Activated CD4-positive, alpha-beta T cell treated with anti-CD3 and anti-CD28 coated beads for 4 hours (primary cell): ENCODE data around the gene HOMER2.
"Not testable (repeated sequence)": the region's sequence is repeated elsewhere in the genome, so short reads cannot be mapped to it uniquely, and the experiment has no call there.

Experiments
- DNase-seq, 2 donors: peaks; one replicate each; pipeline ENCODE4 v3.0.0-alpha.2; 2020

HOMER2 gene

GRCh38 chr15:82892573-82892972, 59.9 kb downstream of the HOMER2 start:
- no peak for DNase-seq

GRCh38 chr15:82890995-82891390, 61.5 kb downstream of the HOMER2 start:
- no peak for DNase-seq

- no peak for DNase-seq
Measured at GRCh38 chr15:82890338-82890994, 62.1 kb downstream of the HOMER2 start.

- no peak for DNase-seq
Measured at GRCh38 chr15:82882273-82882928, 70.1 kb downstream of the HOMER2 start.

DNA sequence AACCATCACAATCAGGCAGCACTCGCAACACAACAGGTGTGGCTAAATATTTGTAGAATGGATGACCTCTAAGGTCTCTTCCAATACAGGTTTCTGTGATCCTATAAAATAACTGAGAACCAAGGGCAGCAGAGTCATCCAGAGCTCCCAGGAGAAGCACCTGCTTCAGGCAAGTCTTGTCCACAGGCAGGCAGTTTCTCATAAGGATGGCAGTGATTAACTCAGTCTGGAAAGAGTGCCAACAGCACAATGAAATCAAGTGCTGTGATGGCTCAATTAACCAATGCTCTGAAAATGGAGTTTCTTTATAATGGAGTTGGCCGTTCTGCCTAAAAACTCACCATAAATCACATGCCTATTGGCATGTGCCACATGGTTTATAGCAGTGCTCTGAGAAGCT, 70.8 kb downstream of the HOMER2 start:
- DNase-seq: no peak

- DNase-seq: no peak
Measured at GRCh38 chr15:82880704-82881103, 71.8 kb downstream of the HOMER2 start.

GRCh38 chr15:82878325-82878724, 74.2 kb downstream of the HOMER2 start:
- no peak for DNase-seq

- no peak for DNase-seq
Measured at GRCh38 chr15:82877825-82878224, 74.7 kb downstream of the HOMER2 start.

- DNase-seq: no peak
Measured at GRCh38 chr15:82875411-82876003, 77.0 kb downstream of the HOMER2 start.

GRCh38 chr15:82874961-82875360, 77.6 kb downstream of the HOMER2 start:
- no peak for DNase-seq

- no peak for DNase-seq
Measured at GRCh38 chr15:82874267-82874666, 78.3 kb downstream of the HOMER2 start.

- DNase-seq: no peak
Measured at GRCh38 chr15:82873000-82873680, 79.4 kb downstream of the HOMER2 start.

DNA sequence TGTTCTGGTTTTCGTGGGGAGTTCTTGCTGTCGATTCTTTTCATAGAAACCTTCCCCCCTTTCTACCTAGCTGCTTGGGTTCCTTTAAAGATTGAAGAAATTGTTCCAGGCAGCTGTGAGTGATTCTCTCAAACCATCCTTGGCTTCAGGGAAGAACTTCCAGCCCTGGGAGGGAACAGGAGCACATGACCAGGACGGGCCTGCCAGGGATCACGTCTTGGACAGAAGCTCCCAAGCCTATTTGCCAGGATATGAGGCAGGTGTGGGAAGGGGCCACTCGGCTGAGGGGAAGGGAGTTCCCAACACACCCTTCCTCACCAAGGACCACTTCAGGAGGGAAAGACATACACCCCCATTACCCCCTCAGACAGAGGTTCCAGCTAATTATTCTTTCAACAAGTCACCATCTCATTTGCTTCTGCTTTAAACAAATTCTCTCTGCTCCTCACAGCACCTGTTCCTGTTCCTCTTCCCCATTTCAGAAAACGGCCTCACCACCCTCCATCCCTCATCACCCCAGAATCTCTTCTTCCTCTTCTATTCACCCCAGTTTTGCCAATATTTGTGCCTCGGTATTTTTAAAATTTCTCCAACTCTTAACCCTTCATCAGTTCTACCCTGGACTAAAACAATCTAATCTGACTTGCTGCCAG, 80.6 kb downstream of the HOMER2 start:
- DNase-seq: no peak

DNA sequence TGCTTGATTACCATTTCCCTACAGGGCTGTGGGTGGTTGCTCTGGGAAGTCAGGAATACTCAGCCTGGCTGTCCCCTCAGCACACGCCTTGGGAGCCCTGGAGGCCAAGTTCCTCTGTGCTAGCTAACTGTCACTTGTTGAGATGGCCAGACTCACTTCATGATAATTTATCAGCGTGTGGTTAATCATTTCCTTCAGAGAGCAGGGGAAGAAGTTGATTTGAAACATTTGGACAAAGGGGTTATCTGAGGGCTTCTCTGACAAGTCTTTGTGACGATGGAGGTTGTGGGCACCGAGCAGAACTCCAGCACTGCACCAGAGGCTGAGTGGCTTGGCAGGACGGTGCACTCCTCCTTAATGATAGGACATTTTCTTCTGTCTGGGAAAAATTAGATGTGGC, 81.2 kb downstream of the HOMER2 start:
- no peak for DNase-seq

GRCh38 chr15:82870727-82871320, 81.7 kb downstream of the HOMER2 start:
- no peak for DNase-seq

- not testable (repeated sequence) for DNase-seq
Measured at GRCh38 chr15:82865981-82866380, 86.5 kb downstream of the HOMER2 start.

DNA sequence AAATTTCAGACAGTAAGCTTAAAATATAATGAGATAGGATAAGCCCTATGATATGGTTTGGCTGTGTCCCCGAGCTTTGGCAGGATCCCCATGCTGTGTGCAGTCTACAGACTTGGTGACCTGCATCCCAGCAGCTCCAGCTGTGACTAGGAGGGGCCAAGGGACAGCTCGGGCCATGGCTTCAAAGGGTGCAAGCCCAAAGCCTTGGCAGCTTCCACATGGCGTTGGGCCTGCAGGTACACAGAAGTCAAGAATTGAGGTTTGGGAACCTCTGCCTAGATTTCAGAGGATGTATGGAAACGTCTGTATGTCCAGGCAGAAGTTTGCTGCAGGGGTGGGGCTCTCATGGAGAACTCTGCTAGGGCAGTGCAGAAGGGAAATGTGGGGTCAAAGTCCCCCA, 86.9 kb downstream of the HOMER2 start:
- DNase-seq: not testable (repeated sequence)

- DNase-seq: no peak
Measured at GRCh38 chr15:82864967-82865366, 87.6 kb downstream of the HOMER2 start.

DNA sequence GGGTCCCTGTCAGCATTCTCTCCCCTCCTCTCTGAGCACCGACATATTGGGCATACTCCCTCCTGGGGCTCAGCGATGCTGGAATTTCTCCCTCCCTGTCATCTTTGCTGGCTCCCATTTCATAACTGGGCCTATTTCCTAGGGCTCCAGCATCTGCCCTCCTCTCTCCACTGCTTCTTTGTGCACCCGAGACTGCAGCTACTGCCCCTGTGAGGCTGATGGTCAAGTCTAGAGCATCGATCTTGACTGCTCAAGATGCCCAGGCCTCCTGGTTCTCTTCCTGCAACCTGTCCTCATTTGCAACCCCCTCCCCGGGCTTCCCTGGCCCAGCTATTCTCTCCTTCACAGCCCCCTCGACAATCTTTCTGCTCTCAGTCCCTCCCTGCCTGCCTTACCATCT, 89.6 kb downstream of the HOMER2 start:
- no peak for DNase-seq

- DNase-seq: no peak
Measured at GRCh38 chr15:82858932-82859331, 93.6 kb downstream of the HOMER2 start.

DNA sequence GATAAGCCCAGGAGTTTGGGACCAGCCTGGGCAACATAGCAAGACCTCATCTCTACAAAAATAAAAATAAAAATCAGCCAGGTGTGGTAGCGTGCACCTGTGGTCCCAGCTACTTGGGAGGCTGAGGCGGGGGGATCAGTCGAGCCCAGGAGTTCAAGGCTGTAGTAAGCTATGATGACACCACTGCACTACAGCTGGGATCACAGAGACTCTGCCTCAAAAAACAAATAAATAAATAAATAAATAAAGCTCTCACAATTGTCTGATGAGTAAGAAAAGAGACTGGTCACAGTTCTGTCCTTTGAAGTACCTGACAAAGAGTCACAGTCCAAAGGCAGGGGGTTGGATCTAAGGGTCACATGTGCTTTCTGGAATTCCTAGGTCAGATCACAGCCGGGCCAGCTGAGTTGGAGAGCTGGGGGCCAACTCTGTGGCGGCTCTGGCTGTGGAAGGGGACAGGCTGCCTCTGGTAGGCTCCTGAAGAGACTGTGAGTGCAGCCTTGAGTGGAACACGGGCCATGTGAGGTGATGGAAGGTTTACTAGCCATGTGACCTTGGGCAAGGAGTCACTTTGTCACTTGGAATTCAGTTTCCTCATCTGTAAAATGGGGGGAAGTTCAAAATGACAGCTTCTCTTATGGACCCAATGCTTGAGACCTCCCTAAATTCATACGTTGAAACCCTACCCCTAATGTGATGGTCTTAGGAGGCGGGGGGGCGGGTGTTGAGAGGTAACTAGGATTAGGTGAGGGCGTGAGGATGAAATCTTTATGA, 95.9 kb downstream of the HOMER2 start:
- DNase-seq: no peak
